ENCODE results near the gene ANGPTL2.

- TF ChIP-seq CTCF (IDR thresholded peaks at IDR 0.05; ENCODE audit: low read depth, low read length, missing input control) (no peak), GABPA (IDR thresholded peaks at IDR 0.05 in 1 of 2, conservative IDR thresholded peaks at IDR 0.05 in 1 of 2) (no peak), REST (IDR thresholded peaks at IDR 0.05) (no peak), MAX (IDR thresholded peaks at IDR 0.05) (no peak), SP1 (IDR thresholded peaks at IDR 0.05) (no peak), TAF1 (conservative IDR thresholded peaks at IDR 0.05) (no peak), HNF4G (IDR thresholded peaks at IDR 0.05) (no peak), YY1 (IDR thresholded peaks at IDR 0.05) (no peak), FOXA2 (IDR thresholded peaks at IDR 0.05) (no peak), JUND (IDR thresholded peaks at IDR 0.05) (no peak), RAD21 (IDR thresholded peaks at IDR 0.05) (no peak)
Observed at GRCh38 chr9:127112735-127113161, 9.7 kb downstream of the ANGPTL2 start.
